Prostate gland (tissue), 2 donors: Measurements from ENCODE around the gene SUCLG2.

Experiments used
- CTCF ChIP-seq, 4 experiments: fragments of 200-600 bp in 2 of 4; fragments of 450-650 bp in 2 of 4; sonication (generic) in 2 of 4; IDR thresholded peaks; 1 replicate in 3 of 4; 2 replicates in 1 of 4; pipeline ENCODE4 v1.5.1; 2016 to 2019; ENCODE audit warnings: antibody characterized with exemption in 4 of 4, mild to moderate bottlenecking in 2 of 4, moderate library complexity in 2 of 4
- POLR2A ChIP-seq: fragments of 450-650 bp; IDR thresholded peaks from one replicate; pipeline ENCODE4 v1.6.1; 2016; ENCODE audit warnings: antibody characterized with exemption, mild to moderate bottlenecking
- POLR2AphosphoS5 ChIP-seq: sonication (generic); formaldehyde crosslinking; IDR thresholded peaks from one replicate; pipeline ENCODE4 v1.6.1; 2017; ENCODE audit warnings: antibody characterized with exemption

DNA sequence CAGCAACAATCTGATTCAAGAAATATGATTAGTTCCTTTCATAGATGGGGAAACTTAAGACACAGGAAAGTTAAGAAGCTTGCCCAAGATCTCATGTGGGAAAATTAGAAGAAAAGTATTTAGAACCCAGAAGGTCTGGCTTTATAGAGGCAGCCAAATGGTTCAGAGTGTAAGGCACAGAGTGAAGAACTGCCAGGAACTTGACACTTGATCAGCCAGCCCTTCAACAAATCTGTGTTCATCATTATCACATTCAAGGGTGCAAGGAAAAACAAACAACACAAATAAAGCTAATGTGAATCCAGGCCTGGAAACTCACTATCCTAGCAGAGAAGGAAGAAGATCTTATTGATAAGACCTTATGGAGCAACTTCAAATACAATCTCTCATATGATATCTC, 62.4 kb downstream of the SUCLG2 start:
- TF ChIP-seq POLR2A: no peak
- TF ChIP-seq CTCF (IDR thresholded peaks at IDR 0.05): no peak
- no peak for TF ChIP-seq POLR2AphosphoS5
